CD4-positive, alpha-beta T cell (primary cell): Measurements from ENCODE around the gene LGALS3BP. TPM values are rescaled to one million over a fixed set of nuclear protein-coding genes. Genes with fewer than 3 reads are reported as not detected.

Source experiments
- ATAC-seq: fragments of 200-7000 bp; cut with Tn5 transposase; one replicate; pipeline ENCODE4 v1.10.0; 2022; ENCODE audit warnings: mild to moderate bottlenecking; ENCODE audit not compliant: poor library complexity
- CTCF ChIA-PET: fragments of 350-600 bp; sonication (Branson Sonifier 250); formaldehyde crosslinking; loops from one replicate; lab custom pipeline; 2021; ENCODE audit warnings: antibody characterized with exemption, inconsistent platforms; lab: Charles Lee
- POLR2A ChIA-PET: fragments of 350-600 bp; sonication (Branson Sonifier 250); formaldehyde crosslinking; loops from one replicate; lab custom pipeline; 2021; ENCODE audit warnings: antibody characterized with exemption, inconsistent platforms; lab: Charles Lee
- DNase-seq, 14 experiments: peaks; one replicate each; pipeline ENCODE4 v3.0.0-alpha.2; 2013 to 2020; ENCODE audit warnings: mixed read lengths in 2 of 14
- H3K27ac ChIP-seq, 2 donors: one replicate each; pipeline versions ENCODE4 v1.5.1 to v1.7.0; 2013; ENCODE audit warnings: low read length in 2 of 2, low read depth in 1 of 2, mild to moderate bottlenecking in 1 of 2
- H3K27me3 ChIP-seq, 2 experiments: 1 replicate in 1 of 2; 2 replicates in 1 of 2; pipeline versions ENCODE4 v1.6.1 to v1.7.0; 2013; ENCODE audit warnings: low read length in 2 of 2, control low read depth in 1 of 2, mild to moderate bottlenecking in 1 of 2, moderate library complexity in 1 of 2; ENCODE audit not compliant: insufficient read depth in 2 of 2, control insufficient read depth in 1 of 2
- H3K36me3 ChIP-seq: one replicate; pipeline ENCODE4 v1.6.1; 2013; ENCODE audit warnings: low read length, control low read depth; ENCODE audit not compliant: insufficient read depth
- H3K4me1 ChIP-seq: one replicate; pipeline ENCODE4 v1.6.1; 2013; ENCODE audit warnings: low read length, control low read depth; ENCODE audit not compliant: insufficient read depth
- H3K4me3 ChIP-seq: one replicate; pipeline ENCODE4 v1.5.1; 2013; ENCODE audit warnings: mild to moderate bottlenecking, low read length, moderate library complexity
- H3K9me3 ChIP-seq, 2 experiments: 1 replicate in 1 of 2; 2 replicates in 1 of 2; pipeline versions ENCODE4 v1.6.1 to v1.7.0; 2013; ENCODE audit warnings: low read length in 2 of 2, mild to moderate bottlenecking in 2 of 2, control low read depth in 1 of 2, moderate library complexity in 1 of 2; ENCODE audit not compliant: control insufficient read depth in 1 of 2, insufficient read depth in 1 of 2
- H3K27ac Mint-ChIP-seq: one replicate; pipeline ENCODE4 v1.8.0; 2020; ENCODE audit warnings: mixed read lengths
- H3K27me3 Mint-ChIP-seq: one replicate; pipeline ENCODE4 v1.8.0; 2021; ENCODE audit warnings: mixed read lengths
- H3K36me3 Mint-ChIP-seq: one replicate; pipeline ENCODE4 v1.8.0; 2021; ENCODE audit warnings: low read depth, mixed read lengths
- H3K4me1 Mint-ChIP-seq: one replicate; pipeline ENCODE4 v1.8.0; 2021; ENCODE audit warnings: low read depth, mixed read lengths
- H3K4me3 Mint-ChIP-seq: one replicate; pipeline ENCODE4 v1.8.0; 2020; ENCODE audit warnings: mild to moderate bottlenecking, mixed read lengths
- H3K9me3 Mint-ChIP-seq: one replicate; pipeline ENCODE4 v1.8.0; 2020; ENCODE audit warnings: mixed read lengths
- CTCF ChIP-seq: fragments of 200-600 bp; IDR thresholded peaks from one replicate; pipeline ENCODE4 v1.8.0; 2022; ENCODE audit warnings: antibody characterized with exemption, mild to moderate bottlenecking
- intact Hi-C, 2 experiments: fragments of 100-400 bp; cut with DNase I in 1 of 2; cut with micrococcal nuclease in 1 of 2; formaldehyde crosslinking; loops; one replicate each; pipeline versions ENCODE4 v1.15.1 to v1.9.0; 2023 to 2025; cut with DNase I, micrococcal nuclease
- total RNA-seq, 174 experiments: library from RNA in 2 of 174; stranded (reverse) in 2 of 174; gene quantifications; one replicate each; pipeline ENCODE4 v1.2.3 and lab custom pipeline; 2021 to 2026

LGALS3BP gene
- total RNA-seq, 2 experiments from 2014 or later: 38.8 to 41.0 TPM

GRCh38 chr17:78972507-78973105 is 7.1 kb downstream of the LGALS3BP start:
- Histone ChIP-seq H3K9me3 (peaks cover 0 to 9% of the 10 kb centered on the region in 2 experiments), H3K27me3 (no peaks in the 10 kb centered on the region), H3K27ac (no peak overlapping the region), H3K36me3 (peaks cover 22% of the 10 kb centered on the region), H3K4me1 (peaks cover 32% of the 10 kb centered on the region), H3K4me3 (no peak overlapping the region)
- Mint-ChIP-seq H3K36me3 (peaks cover 25% of the 10 kb centered on the region), H3K9me3 (no peaks in the 10 kb centered on the region), H3K27me3 (no peaks in the 10 kb centered on the region), H3K4me1 (peaks cover 14% of the 10 kb centered on the region), H3K27ac (no peak overlapping the region), H3K4me3 (no peak overlapping the region)
- DNase-seq (no peak), ATAC-seq (no peak)
- ChIA-PET POLR2A (no interaction called here), CTCF (no interaction called here)
- TF ChIP-seq CTCF: no peak
- intact Hi-C loops: no loop called here

GRCh38 chr17:78971756-78972506 is 7.8 kb downstream of the LGALS3BP start:
- Histone ChIP-seq H3K27ac (no peak overlapping the region), H3K4me1 (peaks cover 25% of the 10 kb centered on the region), H3K36me3 (peaks cover 22% of the 10 kb centered on the region), H3K27me3 (no peaks in the 10 kb centered on the region), H3K4me3 (no peak overlapping the region), H3K9me3 (peaks cover 0 to 9% of the 10 kb centered on the region in 2 experiments)
- H3K27me3 Mint-ChIP-seq: no peaks in the 10 kb centered on the region
- TF ChIP-seq CTCF: no peak
- peak overlapping the region; percentile 59 for H3K27ac Mint-ChIP-seq
- no peaks in the 10 kb centered on the region for H3K9me3 Mint-ChIP-seq
- ATAC-seq (no peak), DNase-seq (no peak)
- H3K36me3 Mint-ChIP-seq: peaks cover 19% of the 10 kb centered on the region
- POLR2A ChIA-PET: interaction anchor here (1.0 kb wide), 1 partner anchor 106 kb away, joined by 5 read pairs; no protein-coding TSS in a partner anchor
- CTCF ChIA-PET: interaction anchor here (0.6 to 2.0 kb wide), 5 partner anchors 11 to 475 kb away, joined by 3 to 14 read pairs (median 3); no protein-coding TSS in a partner anchor
- no peak overlapping the region for H3K4me3 Mint-ChIP-seq
- intact Hi-C loops: loop anchor here (1.0 to 2.0 kb wide), 3 partner anchors 107 to 527 kb away; no protein-coding TSS in a partner anchor
- peaks cover 8% of the 10 kb centered on the region for H3K4me1 Mint-ChIP-seq

GRCh38 chr17:78970834-78971755 is 8.6 kb downstream of the LGALS3BP start:
- Mint-ChIP-seq H3K27ac (peak overlapping the region; percentile 59), H3K4me1 (peaks cover 7% of the 10 kb centered on the region), H3K4me3 (peak overlapping the region; percentile 40), H3K27me3 (no peaks in the 10 kb centered on the region), H3K9me3 (no peaks in the 10 kb centered on the region), H3K36me3 (peaks cover 17% of the 10 kb centered on the region)
- peak; percentile 95 for TF ChIP-seq CTCF
- peaks cover 18% of the 10 kb centered on the region for H3K4me1 ChIP-seq
- peaks cover 15% of the 10 kb centered on the region for H3K36me3 ChIP-seq
- peak; percentile 67 to 88 (median 76) for DNase-seq
- intact Hi-C loops: loop anchor here (1.0 to 2.0 kb wide), 3 partner anchors 106 to 526 kb away; no protein-coding TSS in a partner anchor
- CTCF ChIA-PET: interaction anchor here (0.6 to 2.0 kb wide), 5 partner anchors 10 to 474 kb away, joined by 3 to 14 read pairs (median 3); no protein-coding TSS in a partner anchor
- no peaks in the 10 kb centered on the region for H3K27me3 ChIP-seq
- no peak overlapping the region for H3K4me3 ChIP-seq
- H3K27ac ChIP-seq: no peak overlapping the region
- H3K9me3 ChIP-seq: peaks cover 0 to 9% of the 10 kb centered on the region in 2 experiments
- POLR2A ChIA-PET: interaction anchor here (0.6 to 1.0 kb wide), 2 partner anchors 105 to 474 kb away, joined by 3 to 5 read pairs; no protein-coding TSS in a partner anchor
- peak; percentile 84 for ATAC-seq
